ENCODE data around the gene ECI1. TPM values are rescaled to one million over a fixed set of nuclear protein-coding genes. Genes with fewer than 3 reads are reported as not detected.

The ECI1 gene
- total RNA-seq, 2 donors from 2014 or later = 58.9 to 102 TPM

GRCh38 chr16:2229632-2230250 lies 21.6 kb downstream of the ECI1 start:
- intact Hi-C loops (cut with DNase I) = no loop called here
- Histone ChIP-seq H3K27me3 (no peaks in the 10 kb centered on the region), H3K27ac (no peak overlapping the region), H3K36me3 (replicated peaks in 1 of 2; ENCODE audit: insufficient read depth in 1 of 2, low read depth in 2 of 2) (peaks cover 17 to 30% of the 10 kb centered on the region in 2 donors), H3K4me1 (peaks cover 23% of the 10 kb centered on the region), H3K4me3 (no peak overlapping the region), H3K9me3 (no peaks in the 10 kb centered on the region)
- no peak for TF ChIP-seq POLR2A (IDR thresholded peaks at IDR 0.05)
- no peak for TF ChIP-seq CTCF (IDR thresholded peaks at IDR 0.05)
- DNase-seq (no peak), ATAC-seq (no peak)
- 88 to 90% methylated on average over 16 to 23 of the region's 23 CpGs for WGBS, 2 donors

GRCh38 chr16:2229091-2229490 lies 22.3 kb downstream of the ECI1 start:
- TF ChIP-seq CTCF (IDR thresholded peaks at IDR 0.05) = no peak
- no peak for TF ChIP-seq POLR2A (IDR thresholded peaks at IDR 0.05)
- Histone ChIP-seq H3K27ac (no peak overlapping the region), H3K4me3 (no peak overlapping the region), H3K9me3 (no peaks in the 10 kb centered on the region), H3K27me3 (no peaks in the 10 kb centered on the region), H3K4me1 (peaks cover 29% of the 10 kb centered on the region), H3K36me3 (replicated peaks in 1 of 2; ENCODE audit: insufficient read depth in 1 of 2, low read depth in 2 of 2) (peaks cover 12 to 25% of the 10 kb centered on the region in 2 donors)
- 85 to 86% methylated on average over 4 to 9 of the region's 12 CpGs for WGBS, 2 donors
- intact Hi-C loops (cut with DNase I) = no loop called here
- ATAC-seq (no peak), DNase-seq (no peak)

- H3K27ac ChIP-seq = no peak overlapping the region
- DNase-seq = no peak
- H3K4me1 ChIP-seq = peaks cover 30% of the 10 kb centered on the region
- peaks cover 12 to 23% of the 10 kb centered on the region in 2 donors for H3K36me3 ChIP-seq (replicated peaks in 1 of 2; ENCODE audit: insufficient read depth in 1 of 2, low read depth in 2 of 2)
- ATAC-seq = no peak
- intact Hi-C loops (cut with DNase I) = no loop called here
- TF ChIP-seq CTCF (IDR thresholded peaks at IDR 0.05) = no peak
- TF ChIP-seq POLR2A (IDR thresholded peaks at IDR 0.05) = no peak
- H3K27me3 ChIP-seq = no peaks in the 10 kb centered on the region
- no peak overlapping the region for H3K4me3 ChIP-seq
- 89% methylated on average over 9 to 24 of the region's 25 CpGs for WGBS, 2 donors
- H3K9me3 ChIP-seq = no peaks in the 10 kb centered on the region
Observed at GRCh38 chr16:2228161-2228824, 23.1 kb downstream of the ECI1 start.

GRCh38 chr16:2226918-2227317 lies 24.5 kb downstream of the ECI1 start:
- TF ChIP-seq POLR2A (IDR thresholded peaks at IDR 0.05) (no peak), CTCF (IDR thresholded peaks at IDR 0.05) (no peak)
- no peak for DNase-seq
- H3K27ac ChIP-seq = no peak overlapping the region
- no peak for ATAC-seq
- peaks cover 32% of the 10 kb centered on the region for H3K4me1 ChIP-seq
- no peaks in the 10 kb centered on the region for H3K27me3 ChIP-seq
- intact Hi-C loops (cut with DNase I) = no loop called here
- H3K4me3 ChIP-seq = no peak overlapping the region
- WGBS, 2 donors = 88 to 89% methylated on average over 6 of the region's 6 CpGs
- H3K36me3 ChIP-seq (replicated peaks in 1 of 2; ENCODE audit: insufficient read depth in 1 of 2, low read depth in 2 of 2) = peaks cover 9 to 13% of the 10 kb centered on the region in 2 donors
- H3K9me3 ChIP-seq = no peaks in the 10 kb centered on the region

Measured in body of pancreas (tissue), 4 donors.